Psoas muscle (tissue), 8 donors: ENCODE measurements around the gene ATP8A2. TPM values are rescaled to one million over a fixed set of nuclear protein-coding genes. Genes with fewer than 3 reads are reported as not detected.

Experiments
- ATAC-seq, 4 donors: fragments of 200-7000 bp; cut with Tn5 transposase; one replicate each; pipeline ENCODE4 v1.9.1; 2020; ENCODE audit warnings: moderate library complexity in 3 of 4, mild to moderate bottlenecking in 2 of 4
- DNase-seq, 2 donors: peaks; one replicate each; pipeline ENCODE4 v3.0.0-alpha.2; 2020
- H3K27ac ChIP-seq: fragments of 200-600 bp; one replicate; pipeline ENCODE4 v1.8.0; 2022
- H3K27me3 ChIP-seq, 3 donors: fragments of 200-600 bp in 1 of 3; one replicate each; pipeline versions ENCODE4 v1.6.1 to v1.8.0; 2013 to 2022; ENCODE audit warnings: low read length in 2 of 3, mild to moderate bottlenecking in 2 of 3, moderate library complexity in 1 of 3; ENCODE audit not compliant: insufficient read depth in 3 of 3
- H3K36me3 ChIP-seq, 2 donors: fragments of 200-600 bp in 1 of 2; one replicate each; pipeline versions ENCODE4 v1.6.1 to v1.8.0; 2013 to 2022; ENCODE audit warnings: low read depth in 1 of 2, mild to moderate bottlenecking in 1 of 2, moderate library complexity in 1 of 2; ENCODE audit not compliant: insufficient read depth in 1 of 2
- H3K4me1 ChIP-seq: fragments of 200-600 bp; one replicate; pipeline ENCODE4 v1.8.0; 2022
- H3K4me3 ChIP-seq: fragments of 200-600 bp; one replicate; pipeline ENCODE4 v1.8.0; 2022; ENCODE audit warnings: mild to moderate bottlenecking
- H3K9me3 ChIP-seq: fragments of 200-600 bp; one replicate; pipeline ENCODE4 v1.8.0; 2022
- CTCF ChIP-seq: fragments of 200-600 bp; IDR thresholded peaks from one replicate; pipeline ENCODE4 v1.8.0; 2022; ENCODE audit warnings: antibody characterized with exemption
- WGBS, 3 donors: extraction: QIAGEN DNeasy Blood & Tissue Kit; methylation state at CpG; one replicate each; pipeline versions ENCODE4 v1.1.6 to v1.1.7; 2013; 5-methylcytosine and 5-hydroxymethylcytosine counted together
- intact Hi-C, 2 donors: fragments of 100-400 bp; cut with DNase I; formaldehyde crosslinking; loops; one replicate each; pipeline versions ENCODE4 v1.11.0 to v1.14.2; 2022
- polyA plus RNA-seq, 3 donors: library from polyadenylated mRNA; stranded (reverse); fragments of 200-250 nt; gene quantifications; one replicate each; pipeline ENCODE4 v1.2.3, GENCODE V29; 2013
- total RNA-seq, 4 donors: library from RNA; stranded (reverse); fragmentation: NEBNext Ultra II Directional in 2 of 4; extraction: Animal tissue kit (Norgen Biotek cat#: 25700) in 2 of 4; gene quantifications; one replicate each; pipeline versions ENCODE4 v1.2.1 to v1.2.4, GENCODE V29; 2021 to 2023
- donor health status: healthy with polysubstance abuse.
- donor health status: DM: no; HTN: no; CAD: no; lungs with moderate emphysema.
- donor health status: Bipolar disorder and iron deficiency.
- donor health status: healthy.
- donor health status: DM: yes; HTN: yes; CAD: no.
- donor health status: DM: no; HTN: no; CAD: no.
- donor health status: DM: no; HTN: no; CAD: no.
- donor health status: DM: yes; HTN: yes; CAD: no.

Gene ATP8A2
- total and polyA plus RNA-seq, 7 donors: 0.02 to 0.22 (median 0.04) TPM; not detected in 2

GRCh38 chr13:26047040-26047439, 675.3 kb downstream of the ATP8A2 start:
- DNase-seq: no peak
- WGBS, 3 donors: 71 to 97% (median 88%) methylated on average over 4 of the region's 4 CpGs
- peaks cover 0 to 14% (median 0%) of the 10 kb centered on the region in 3 donors for H3K27me3 ChIP-seq
- no peak overlapping the region for H3K27ac ChIP-seq
- intact Hi-C loops: no loop called here
- no peak overlapping the region for H3K4me3 ChIP-seq
- H3K9me3 ChIP-seq: no peaks in the 10 kb centered on the region
- H3K36me3 ChIP-seq: no peaks in the 10 kb centered on the region
- peaks cover 6% of the 10 kb centered on the region for H3K4me1 ChIP-seq
- TF ChIP-seq CTCF: no peak
- ATAC-seq: no peak

- ATAC-seq (no peak), DNase-seq (no peak)
- peaks cover 0 to 14% (median 0%) of the 10 kb centered on the region in 3 donors for H3K27me3 ChIP-seq
- no peak overlapping the region for H3K27ac ChIP-seq
- WGBS, 3 donors: 46 to 72% (median 57%) methylated on average over 4 of the region's 4 CpGs
- TF ChIP-seq CTCF: no peak
- peaks cover 6% of the 10 kb centered on the region for H3K4me1 ChIP-seq
- H3K4me3 ChIP-seq: peak overlapping the region; percentile 73
- H3K9me3 ChIP-seq: no peaks in the 10 kb centered on the region
- H3K36me3 ChIP-seq: no peaks in the 10 kb centered on the region
- intact Hi-C loops: no loop called here
Observed at GRCh38 chr13:26048741-26049140, 677.0 kb downstream of the ATP8A2 start.

- Histone ChIP-seq H3K9me3 (no peaks in the 10 kb centered on the region), H3K4me3 (peak overlapping the region; percentile 73), H3K27ac (peak overlapping the region; percentile 82)
Observed at GRCh38 chr13:26050568-26051230, 678.9 kb downstream of the ATP8A2 start.

GRCh38 chr13:26051231-26051656, 679.5 kb downstream of the ATP8A2 start:
- Histone ChIP-seq H3K27ac (peak overlapping the region; percentile 82), H3K4me1 (peaks cover 6% of the 10 kb centered on the region), H3K36me3 (no peaks in the 10 kb centered on the region), H3K4me3 (peak overlapping the region; percentile 73), H3K9me3 (no peaks in the 10 kb centered on the region), H3K27me3 (peaks cover 0 to 14% (median 0%) of the 10 kb centered on the region in 3 donors)
- DNase-seq (peak; percentile 18 to 54), ATAC-seq (peak; percentile 19 to 55 (median 36))
- TF ChIP-seq CTCF: no peak
- intact Hi-C loops: loop anchor here in 1 of 2 donors (2.0 to 5.0 kb wide), 2 partner anchors 28 to 79 kb away; no protein-coding TSS in a partner anchor
- 0 to 1% (median 1%) methylated on average over 38 to 45 of the region's 45 CpGs for WGBS, 3 donors

More at GRCh38 chr13:26050568-26051230, 678.9 kb downstream of the ATP8A2 start:
- H3K4me1 ChIP-seq: peaks cover 6% of the 10 kb centered on the region
- H3K27me3 ChIP-seq: peaks cover 0 to 14% (median 0%) of the 10 kb centered on the region in 3 donors
- no peaks in the 10 kb centered on the region for H3K36me3 ChIP-seq
- ATAC-seq: peak; percentile 57 to 73 (median 69)
- peak; percentile 42 to 75 for DNase-seq
- intact Hi-C loops: loop anchor here in 1 of 2 donors (2.0 to 5.0 kb wide), 2 partner anchors 28 to 78 kb away; no protein-coding TSS in a partner anchor
- WGBS, 3 donors: 1 to 2% (median 1%) methylated on average over 71 to 82 of the region's 82 CpGs
- no peak for TF ChIP-seq CTCF
